HEK293 (cell line): ENCODE results near the gene S1PR1.

Experiments
- KLF10 ChIP-seq: fragments of 450-650 bp; IDR thresholded peaks from 2 replicates; pipeline ENCODE4 v1.5.1; 2018; ENCODE audit warnings: missing biosample characterization, mild to moderate bottlenecking, missing genetic modification characterization
- OVOL3 ChIP-seq: fragments of 450-650 bp; formaldehyde crosslinking; IDR thresholded peaks from 2 replicates; pipeline ENCODE4 v1.5.1; 2016; ENCODE audit warnings: missing biosample characterization, missing genetic modification characterization
- SETDB1 ChIP-seq: IDR thresholded peaks from one replicate; pipeline ENCODE4 v1.6.1; 2017; ENCODE audit warnings: mild to moderate bottlenecking, low read length, moderate library complexity, mixed read lengths; ENCODE audit not compliant: insufficient read length
- TRIM28 ChIP-seq: IDR thresholded peaks from 2 replicates; pipeline ENCODE4 v1.6.1; 2011; ENCODE audit warnings: low read length, control low read depth, borderline replicate concordance
- ZEB2 ChIP-seq: fragments of 450-650 bp; formaldehyde crosslinking; IDR thresholded peaks from 2 replicates; pipeline ENCODE4 v1.5.1; 2016; ENCODE audit warnings: missing biosample characterization, missing genetic modification characterization
- ZNF2 ChIP-seq: fragments of 450-650 bp; formaldehyde crosslinking; IDR thresholded peaks from 2 replicates; pipeline ENCODE4 v1.5.1; 2016; ENCODE audit warnings: missing biosample characterization, missing genetic modification characterization
- ZNF426 ChIP-seq: fragments of 450-650 bp; formaldehyde crosslinking; IDR thresholded peaks from 2 replicates; pipeline ENCODE4 v1.5.1; 2017; ENCODE audit warnings: missing biosample characterization, missing genetic modification characterization, mild to moderate bottlenecking, inconsistent platforms, moderate library complexity
- ZNF529 ChIP-seq: fragments of 450-650 bp; formaldehyde crosslinking; IDR thresholded peaks from 2 replicates; pipeline ENCODE4 v1.5.1; 2017; ENCODE audit warnings: missing genetic modification characterization, missing biosample characterization; ENCODE audit not compliant: insufficient replicate concordance
- ZNF596 ChIP-seq: fragments of 450-650 bp; IDR thresholded peaks from 2 replicates; pipeline ENCODE4 v1.5.0; 2018; ENCODE audit warnings: missing biosample characterization, mild to moderate bottlenecking, missing genetic modification characterization, moderate library complexity
- ZNF610 ChIP-seq: fragments of 450-650 bp; formaldehyde crosslinking; IDR thresholded peaks from 2 replicates; pipeline ENCODE4 v1.5.1; 2016; ENCODE audit warnings: missing biosample characterization, missing genetic modification characterization, borderline replicate concordance
- ZNF677 ChIP-seq: fragments of 450-650 bp; IDR thresholded peaks from 2 replicates; pipeline ENCODE4 v1.5.0; 2018; ENCODE audit warnings: missing biosample characterization, mild to moderate bottlenecking, missing genetic modification characterization, moderate library complexity
- ZNF768 ChIP-seq: fragments of 450-650 bp; formaldehyde crosslinking; IDR thresholded peaks from 2 replicates; pipeline ENCODE4 v1.5.1; 2018; ENCODE audit warnings: missing biosample characterization, mild to moderate bottlenecking, missing genetic modification characterization
- ZNF830 ChIP-seq: fragments of 450-650 bp; IDR thresholded peaks from 2 replicates; pipeline ENCODE4 v1.5.0; 2018; ENCODE audit warnings: missing biosample characterization, missing genetic modification characterization, low read depth, mild to moderate bottlenecking, moderate library complexity
- ZSCAN30 ChIP-seq: fragments of 450-650 bp; IDR thresholded peaks from 2 replicates; pipeline ENCODE4 v1.5.1; 2018; ENCODE audit warnings: missing biosample characterization, mild to moderate bottlenecking, missing genetic modification characterization, moderate library complexity
- TF ChIP-seq, protein P1 (sequence below): fragments of 450-650 bp; formaldehyde crosslinking; IDR thresholded peaks from 2 replicates; pipeline ENCODE4 v1.5.1; 2016; ENCODE audit warnings: missing biosample characterization, missing genetic modification characterization
- TF ChIP-seq, protein P2 (sequence below): fragments of 450-650 bp; formaldehyde crosslinking; IDR thresholded peaks from 2 replicates; pipeline ENCODE4 v1.5.1; 2016; ENCODE audit warnings: missing biosample characterization, missing genetic modification characterization, low read depth
- TF ChIP-seq, protein P3 (sequence below): fragments of 450-650 bp; formaldehyde crosslinking; conservative IDR thresholded peaks from 2 replicates; pipeline ENCODE4 v1.5.1; 2016; ENCODE audit warnings: low read depth, missing biosample characterization, missing genetic modification characterization
- TF ChIP-seq, protein P4 (sequence below): fragments of 450-650 bp; formaldehyde crosslinking; IDR thresholded peaks from 2 replicates; pipeline ENCODE4 v1.5.1; 2017; ENCODE audit warnings: missing biosample characterization, missing genetic modification characterization
- TF ChIP-seq, protein P5 (sequence below): fragments of 450-650 bp; formaldehyde crosslinking; conservative IDR thresholded peaks from 2 replicates; pipeline ENCODE4 v1.5.1; 2016; ENCODE audit warnings: low read depth, missing biosample characterization, missing genetic modification characterization
- TF ChIP-seq, protein P6 (sequence below): fragments of 450-650 bp; formaldehyde crosslinking; IDR thresholded peaks from 2 replicates; pipeline ENCODE4 v1.5.1; 2016; ENCODE audit warnings: missing biosample characterization, missing genetic modification characterization

Gene S1PR1

DNA sequence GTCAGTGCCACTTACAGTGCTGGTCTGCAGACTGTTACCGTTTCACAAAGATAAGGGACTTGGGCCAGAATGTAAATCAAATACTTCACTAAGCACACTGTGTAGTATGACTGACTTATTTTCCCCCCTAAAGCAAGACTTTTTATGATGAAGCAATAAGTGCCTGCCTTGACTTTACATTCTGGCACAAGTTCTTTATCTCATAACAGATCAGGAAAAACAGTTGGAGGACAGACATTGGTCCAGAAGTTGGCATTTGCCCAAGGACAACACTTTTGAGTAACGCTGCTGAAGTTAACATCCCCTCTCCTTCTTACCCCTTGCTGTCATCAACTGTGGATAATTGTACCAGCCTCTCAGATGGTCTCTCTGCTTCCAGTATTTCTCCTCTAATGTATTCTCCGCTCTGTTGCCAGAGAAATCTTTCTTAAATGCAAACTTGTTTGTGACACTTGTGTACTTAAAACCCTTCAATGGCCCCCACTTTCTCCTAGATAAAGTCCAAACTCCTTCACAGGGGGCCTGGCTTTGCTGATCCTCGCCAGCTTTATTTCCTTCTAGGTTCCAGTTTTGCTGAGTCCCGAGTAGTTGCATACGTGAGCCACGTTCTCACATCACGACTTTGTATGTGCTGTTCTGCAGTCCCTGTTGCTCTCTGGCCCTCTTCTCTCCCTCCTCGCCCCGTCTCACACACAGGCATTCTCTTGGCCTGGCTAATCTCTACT, 45.7 kb downstream of the S1PR1 start (continued):
- TF ChIP-seq, protein P1, sequence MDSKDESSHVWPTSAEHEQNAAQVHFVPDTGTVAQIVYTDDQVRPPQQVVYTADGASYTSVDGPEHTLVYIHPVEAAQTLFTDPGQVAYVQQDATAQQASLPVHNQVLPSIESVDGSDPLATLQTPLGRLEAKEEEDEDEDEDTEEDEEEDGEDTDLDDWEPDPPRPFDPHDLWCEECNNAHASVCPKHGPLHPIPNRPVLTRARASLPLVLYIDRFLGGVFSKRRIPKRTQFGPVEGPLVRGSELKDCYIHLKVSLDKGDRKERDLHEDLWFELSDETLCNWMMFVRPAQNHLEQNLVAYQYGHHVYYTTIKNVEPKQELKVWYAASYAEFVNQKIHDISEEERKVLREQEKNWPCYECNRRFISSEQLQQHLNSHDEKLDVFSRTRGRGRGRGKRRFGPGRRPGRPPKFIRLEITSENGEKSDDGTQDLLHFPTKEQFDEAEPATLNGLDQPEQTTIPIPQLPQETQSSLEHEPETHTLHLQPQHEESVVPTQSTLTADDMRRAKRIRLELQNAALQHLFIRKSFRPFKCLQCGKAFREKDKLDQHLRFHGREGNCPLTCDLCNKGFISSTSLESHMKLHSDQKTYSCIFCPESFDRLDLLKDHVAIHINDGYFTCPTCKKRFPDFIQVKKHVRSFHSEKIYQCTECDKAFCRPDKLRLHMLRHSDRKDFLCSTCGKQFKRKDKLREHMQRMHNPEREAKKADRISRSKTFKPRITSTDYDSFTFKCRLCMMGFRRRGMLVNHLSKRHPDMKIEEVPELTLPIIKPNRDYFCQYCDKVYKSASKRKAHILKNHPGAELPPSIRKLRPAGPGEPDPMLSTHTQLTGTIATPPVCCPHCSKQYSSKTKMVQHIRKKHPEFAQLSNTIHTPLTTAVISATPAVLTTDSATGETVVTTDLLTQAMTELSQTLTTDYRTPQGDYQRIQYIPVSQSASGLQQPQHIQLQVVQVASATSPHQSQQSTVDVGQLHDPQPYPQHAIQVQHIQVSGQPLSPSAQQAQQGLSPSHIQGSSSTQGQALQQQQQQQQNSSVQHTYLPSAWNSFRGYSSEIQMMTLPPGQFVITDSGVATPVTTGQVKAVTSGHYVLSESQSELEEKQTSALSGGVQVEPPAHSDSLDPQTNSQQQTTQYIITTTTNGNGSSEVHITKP (tag by site-specific recombination) = peak; percentile 45; the same call in 1 of the 2 replicates
- TF ChIP-seq, protein P2, sequence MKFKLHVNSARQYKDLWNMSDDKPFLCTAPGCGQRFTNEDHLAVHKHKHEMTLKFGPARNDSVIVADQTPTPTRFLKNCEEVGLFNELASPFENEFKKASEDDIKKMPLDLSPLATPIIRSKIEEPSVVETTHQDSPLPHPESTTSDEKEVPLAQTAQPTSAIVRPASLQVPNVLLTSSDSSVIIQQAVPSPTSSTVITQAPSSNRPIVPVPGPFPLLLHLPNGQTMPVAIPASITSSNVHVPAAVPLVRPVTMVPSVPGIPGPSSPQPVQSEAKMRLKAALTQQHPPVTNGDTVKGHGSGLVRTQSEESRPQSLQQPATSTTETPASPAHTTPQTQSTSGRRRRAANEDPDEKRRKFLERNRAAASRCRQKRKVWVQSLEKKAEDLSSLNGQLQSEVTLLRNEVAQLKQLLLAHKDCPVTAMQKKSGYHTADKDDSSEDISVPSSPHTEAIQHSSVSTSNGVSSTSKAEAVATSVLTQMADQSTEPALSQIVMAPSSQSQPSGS (tag by site-specific recombination) = peak; percentile 58
- TF ChIP-seq SETDB1 (peak; percentile 22), TRIM28 (peak; percentile 86; the same call in 1 of the 2 replicates), ZNF426 (tag by site-specific recombination) (no peak), ZNF610 (0 out of 2 replicates have a peak, but pooled peaks have one; percentile 80), ZNF2 (tag by site-specific recombination) (peak; percentile 21; the same call in 1 of the 2 replicates), ZSCAN30 (peak; percentile 80), ZNF529 (tag by site-specific recombination) (no peak), ZNF768 (tag by site-specific recombination) (no peak), ZNF830 (tag by site-specific recombination) (no peak), KLF10 (0 out of 2 replicates have a peak, but pooled peaks have one; percentile 39), ZNF677 (tag by site-specific recombination) (no peak), ZEB2 (tag by site-specific recombination) (peak; percentile 88), OVOL3 (tag by site-specific recombination) (peak; percentile 79; the same call in 1 of the 2 replicates), ZNF596 (tag by site-specific recombination) (0 out of 2 replicates have a peak, but pooled peaks have one; percentile 48)
- TF ChIP-seq, protein P3, sequence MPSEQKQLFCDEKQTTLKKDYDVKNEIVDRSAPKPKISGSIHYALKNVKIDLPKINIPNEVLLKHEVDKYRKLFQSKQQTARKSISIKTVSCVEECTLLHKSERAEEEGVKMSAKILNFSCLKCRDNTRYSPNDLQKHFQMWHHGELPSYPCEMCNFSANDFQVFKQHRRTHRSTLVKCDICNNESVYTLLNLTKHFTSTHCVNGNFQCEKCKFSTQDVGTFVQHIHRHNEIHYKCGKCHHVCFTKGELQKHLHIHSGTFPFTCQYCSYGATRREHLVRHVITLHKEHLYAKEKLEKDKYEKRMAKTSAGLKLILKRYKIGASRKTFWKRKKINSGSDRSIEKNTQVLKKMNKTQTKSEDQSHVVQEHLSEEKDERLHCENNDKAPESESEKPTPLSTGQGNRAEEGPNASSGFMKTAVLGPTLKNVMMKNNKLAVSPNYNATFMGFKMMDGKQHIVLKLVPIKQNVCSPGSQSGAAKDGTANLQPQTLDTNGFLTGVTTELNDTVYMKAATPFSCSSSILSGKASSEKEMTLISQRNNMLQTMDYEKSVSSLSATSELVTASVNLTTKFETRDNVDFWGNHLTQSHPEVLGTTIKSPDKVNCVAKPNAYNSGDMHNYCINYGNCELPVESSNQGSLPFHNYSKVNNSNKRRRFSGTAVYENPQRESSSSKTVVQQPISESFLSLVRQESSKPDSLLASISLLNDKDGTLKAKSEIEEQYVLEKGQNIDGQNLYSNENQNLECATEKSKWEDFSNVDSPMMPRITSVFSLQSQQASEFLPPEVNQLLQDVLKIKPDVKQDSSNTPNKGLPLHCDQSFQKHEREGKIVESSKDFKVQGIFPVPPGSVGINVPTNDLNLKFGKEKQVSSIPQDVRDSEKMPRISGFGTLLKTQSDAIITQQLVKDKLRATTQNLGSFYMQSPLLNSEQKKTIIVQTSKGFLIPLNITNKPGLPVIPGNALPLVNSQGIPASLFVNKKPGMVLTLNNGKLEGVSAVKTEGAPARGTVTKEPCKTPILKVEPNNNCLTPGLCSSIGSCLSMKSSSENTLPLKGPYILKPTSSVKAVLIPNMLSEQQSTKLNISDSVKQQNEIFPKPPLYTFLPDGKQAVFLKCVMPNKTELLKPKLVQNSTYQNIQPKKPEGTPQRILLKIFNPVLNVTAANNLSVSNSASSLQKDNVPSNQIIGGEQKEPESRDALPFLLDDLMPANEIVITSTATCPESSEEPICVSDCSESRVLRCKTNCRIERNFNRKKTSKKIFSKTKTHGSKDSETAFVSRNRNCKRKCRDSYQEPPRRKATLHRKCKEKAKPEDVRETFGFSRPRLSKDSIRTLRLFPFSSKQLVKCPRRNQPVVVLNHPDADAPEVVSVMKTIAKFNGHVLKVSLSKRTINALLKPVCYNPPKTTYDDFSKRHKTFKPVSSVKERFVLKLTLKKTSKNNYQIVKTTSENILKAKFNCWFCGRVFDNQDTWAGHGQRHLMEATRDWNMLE (tag by site-specific recombination) = peak; percentile 54
- TF ChIP-seq, protein P4, sequence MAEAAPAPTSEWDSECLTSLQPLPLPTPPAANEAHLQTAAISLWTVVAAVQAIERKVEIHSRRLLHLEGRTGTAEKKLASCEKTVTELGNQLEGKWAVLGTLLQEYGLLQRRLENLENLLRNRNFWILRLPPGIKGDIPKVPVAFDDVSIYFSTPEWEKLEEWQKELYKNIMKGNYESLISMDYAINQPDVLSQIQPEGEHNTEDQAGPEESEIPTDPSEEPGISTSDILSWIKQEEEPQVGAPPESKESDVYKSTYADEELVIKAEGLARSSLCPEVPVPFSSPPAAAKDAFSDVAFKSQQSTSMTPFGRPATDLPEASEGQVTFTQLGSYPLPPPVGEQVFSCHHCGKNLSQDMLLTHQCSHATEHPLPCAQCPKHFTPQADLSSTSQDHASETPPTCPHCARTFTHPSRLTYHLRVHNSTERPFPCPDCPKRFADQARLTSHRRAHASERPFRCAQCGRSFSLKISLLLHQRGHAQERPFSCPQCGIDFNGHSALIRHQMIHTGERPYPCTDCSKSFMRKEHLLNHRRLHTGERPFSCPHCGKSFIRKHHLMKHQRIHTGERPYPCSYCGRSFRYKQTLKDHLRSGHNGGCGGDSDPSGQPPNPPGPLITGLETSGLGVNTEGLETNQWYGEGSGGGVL (tag by site-specific recombination) = peak; percentile 82
- TF ChIP-seq, protein P5, sequence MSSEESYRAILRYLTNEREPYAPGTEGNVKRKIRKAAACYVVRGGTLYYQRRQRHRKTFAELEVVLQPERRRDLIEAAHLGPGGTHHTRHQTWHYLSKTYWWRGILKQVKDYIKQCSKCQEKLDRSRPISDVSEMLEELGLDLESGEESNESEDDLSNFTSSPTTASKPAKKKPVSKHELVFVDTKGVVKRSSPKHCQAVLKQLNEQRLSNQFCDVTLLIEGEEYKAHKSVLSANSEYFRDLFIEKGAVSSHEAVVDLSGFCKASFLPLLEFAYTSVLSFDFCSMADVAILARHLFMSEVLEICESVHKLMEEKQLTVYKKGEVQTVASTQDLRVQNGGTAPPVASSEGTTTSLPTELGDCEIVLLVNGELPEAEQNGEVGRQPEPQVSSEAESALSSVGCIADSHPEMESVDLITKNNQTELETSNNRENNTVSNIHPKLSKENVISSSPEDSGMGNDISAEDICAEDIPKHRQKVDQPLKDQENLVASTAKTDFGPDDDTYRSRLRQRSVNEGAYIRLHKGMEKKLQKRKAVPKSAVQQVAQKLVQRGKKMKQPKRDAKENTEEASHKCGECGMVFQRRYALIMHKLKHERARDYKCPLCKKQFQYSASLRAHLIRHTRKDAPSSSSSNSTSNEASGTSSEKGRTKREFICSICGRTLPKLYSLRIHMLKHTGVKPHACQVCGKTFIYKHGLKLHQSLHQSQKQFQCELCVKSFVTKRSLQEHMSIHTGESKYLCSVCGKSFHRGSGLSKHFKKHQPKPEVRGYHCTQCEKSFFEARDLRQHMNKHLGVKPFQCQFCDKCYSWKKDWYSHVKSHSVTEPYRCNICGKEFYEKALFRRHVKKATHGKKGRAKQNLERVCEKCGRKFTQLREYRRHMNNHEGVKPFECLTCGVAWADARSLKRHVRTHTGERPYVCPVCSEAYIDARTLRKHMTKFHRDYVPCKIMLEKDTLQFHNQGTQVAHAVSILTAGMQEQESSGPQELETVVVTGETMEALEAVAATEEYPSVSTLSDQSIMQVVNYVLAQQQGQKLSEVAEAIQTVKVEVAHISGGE = no peak
- TF ChIP-seq, protein P6, sequence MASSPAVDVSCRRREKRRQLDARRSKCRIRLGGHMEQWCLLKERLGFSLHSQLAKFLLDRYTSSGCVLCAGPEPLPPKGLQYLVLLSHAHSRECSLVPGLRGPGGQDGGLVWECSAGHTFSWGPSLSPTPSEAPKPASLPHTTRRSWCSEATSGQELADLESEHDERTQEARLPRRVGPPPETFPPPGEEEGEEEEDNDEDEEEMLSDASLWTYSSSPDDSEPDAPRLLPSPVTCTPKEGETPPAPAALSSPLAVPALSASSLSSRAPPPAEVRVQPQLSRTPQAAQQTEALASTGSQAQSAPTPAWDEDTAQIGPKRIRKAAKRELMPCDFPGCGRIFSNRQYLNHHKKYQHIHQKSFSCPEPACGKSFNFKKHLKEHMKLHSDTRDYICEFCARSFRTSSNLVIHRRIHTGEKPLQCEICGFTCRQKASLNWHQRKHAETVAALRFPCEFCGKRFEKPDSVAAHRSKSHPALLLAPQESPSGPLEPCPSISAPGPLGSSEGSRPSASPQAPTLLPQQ (tag by site-specific recombination) = peak; percentile 69
